NCI-H774 (cell line): Measurements from ENCODE around the gene BATF.

Experiments used
- DNase-seq: peaks from one replicate; lab custom pipeline; 2025; lab: John Stamatoyannopoulos, UW

BATF gene

DNA sequence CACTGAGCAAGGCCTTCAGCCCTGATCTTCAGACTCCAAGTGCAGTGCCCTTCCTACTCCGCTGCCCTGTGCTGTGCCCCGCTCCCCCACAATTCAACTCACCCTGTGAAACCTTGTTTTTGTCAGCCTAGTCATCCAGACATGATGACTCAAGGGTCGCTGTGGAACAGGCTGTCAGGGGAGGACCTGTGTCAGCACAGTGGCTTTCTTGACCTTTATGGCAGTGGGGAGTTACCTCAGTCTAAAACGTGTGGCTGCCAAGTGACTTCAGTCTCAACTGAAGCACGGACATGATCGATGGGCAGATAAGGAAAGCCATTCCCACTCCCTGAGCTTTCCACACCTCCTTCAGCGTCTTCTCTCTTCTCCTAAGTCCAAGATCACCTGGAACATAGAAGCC, 39.8 kb downstream of the BATF start:
- DNase-seq = no peak

- DNase-seq = no peak
Measured at GRCh38 chr14:75562489-75562888, 40.2 kb downstream of the BATF start.

DNA sequence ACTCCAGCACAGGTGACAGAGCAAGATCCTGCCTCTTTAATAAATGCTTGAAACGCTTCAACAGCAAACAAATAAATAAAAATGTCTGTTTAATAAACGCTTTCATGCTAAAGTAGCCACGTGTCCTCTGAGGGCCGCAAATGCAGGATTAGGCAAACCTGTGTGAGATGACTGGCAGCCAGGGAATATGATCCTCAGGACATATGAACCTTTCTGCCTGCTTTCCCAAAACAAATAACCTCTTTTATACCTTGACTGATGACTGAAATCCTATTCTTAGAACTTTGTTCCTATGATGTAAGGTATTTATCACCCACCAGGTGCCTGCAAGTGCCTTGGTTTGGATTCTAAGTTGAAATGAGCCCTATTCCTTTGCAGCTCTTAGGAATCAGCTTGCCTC, 41.7 kb downstream of the BATF start:
- DNase-seq = no peak

GRCh38 chr14:75565056-75565455, 42.8 kb downstream of the BATF start:
- DNase-seq = no peak

- no peak for DNase-seq
Measured at GRCh38 chr14:75566321-75566720, 44.1 kb downstream of the BATF start.

- no peak for DNase-seq
Measured at GRCh38 chr14:75566752-75567151, 44.5 kb downstream of the BATF start.

DNA sequence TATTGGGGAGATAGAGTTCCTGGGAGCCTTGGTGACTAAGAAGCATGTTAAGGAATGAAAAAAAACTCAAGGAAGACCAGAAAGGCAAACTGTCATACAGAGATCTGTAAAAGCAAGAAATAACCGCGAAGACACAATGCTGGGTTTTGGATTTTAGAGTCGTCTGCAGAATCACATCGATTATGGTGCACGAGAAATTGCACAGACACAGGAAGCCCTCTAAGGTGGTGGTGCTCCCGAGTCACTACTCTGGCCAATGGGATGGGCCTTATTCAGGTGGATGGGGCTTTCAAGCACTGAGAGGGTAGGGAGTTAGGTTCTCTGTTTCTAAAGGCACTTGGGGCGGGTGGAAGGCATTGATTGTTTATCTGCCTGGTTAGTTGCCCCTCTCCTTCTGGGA, 45.9 kb downstream of the BATF start:
- no peak for DNase-seq

DNA sequence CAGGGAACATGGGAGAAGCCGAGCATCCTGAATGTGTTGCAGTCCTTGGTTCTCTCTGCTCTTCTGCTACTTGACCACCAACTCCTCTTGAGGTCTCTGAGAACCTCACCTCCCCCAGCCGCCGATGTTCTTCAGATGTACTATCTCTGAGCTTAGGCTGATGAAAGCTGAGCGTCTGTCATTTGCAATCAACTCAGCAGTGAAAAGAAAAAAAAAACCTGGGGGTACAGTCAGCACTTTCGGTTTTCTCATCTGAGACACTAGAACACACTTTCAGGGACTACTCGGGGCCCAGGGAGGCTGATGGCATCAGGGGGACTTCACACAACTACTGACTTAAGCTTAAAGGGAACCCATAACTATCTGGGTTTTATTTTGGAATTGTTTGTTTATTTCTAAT, 46.5 kb downstream of the BATF start:
- no peak for DNase-seq

GRCh38 chr14:75570797-75571196, 48.5 kb downstream of the BATF start:
- DNase-seq = no peak

DNA sequence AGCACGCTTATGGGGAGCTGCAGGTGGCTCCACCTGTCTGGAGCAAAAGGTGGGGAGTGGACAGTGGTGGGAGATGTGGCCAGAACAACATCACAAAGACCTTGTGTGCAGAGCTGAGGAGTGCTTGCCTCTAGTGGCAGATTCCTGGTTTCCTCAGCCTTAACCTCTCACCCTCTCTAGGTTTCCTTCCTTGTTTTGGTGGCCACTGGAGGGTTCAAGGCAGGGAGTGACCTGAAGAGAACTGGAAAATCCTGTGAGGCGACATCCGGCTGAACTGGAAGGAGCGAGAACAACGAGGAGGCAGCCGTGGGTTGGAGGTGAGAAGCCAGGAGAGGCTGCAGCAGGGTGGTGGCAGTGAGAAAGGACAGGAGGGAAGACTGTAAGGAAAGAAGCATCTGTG, 49.8 kb downstream of the BATF start:
- DNase-seq = no peak

- DNase-seq = no peak
Measured at GRCh38 chr14:75577090-75577489, 54.8 kb downstream of the BATF start.

DNA sequence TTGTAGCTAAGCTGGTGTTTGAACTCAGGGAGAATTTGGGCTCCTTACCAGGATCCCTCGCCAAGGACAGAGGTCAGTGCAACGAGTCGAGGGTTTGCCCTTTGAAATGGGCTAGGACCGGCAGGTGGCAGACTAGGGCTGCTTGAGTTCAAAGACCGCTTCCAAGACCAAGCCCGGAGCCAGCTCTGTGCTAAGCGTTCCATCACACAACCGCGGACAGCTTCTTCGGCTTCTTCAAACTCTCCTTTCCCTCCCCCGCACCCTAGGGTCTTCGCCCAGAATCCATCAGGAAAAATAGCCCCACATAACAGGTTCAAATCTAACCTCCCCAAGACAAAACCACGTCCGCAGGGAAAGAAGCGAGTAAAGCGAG, 55.4 kb downstream of the BATF start:
- DNase-seq = peak; percentile 6

DNA sequence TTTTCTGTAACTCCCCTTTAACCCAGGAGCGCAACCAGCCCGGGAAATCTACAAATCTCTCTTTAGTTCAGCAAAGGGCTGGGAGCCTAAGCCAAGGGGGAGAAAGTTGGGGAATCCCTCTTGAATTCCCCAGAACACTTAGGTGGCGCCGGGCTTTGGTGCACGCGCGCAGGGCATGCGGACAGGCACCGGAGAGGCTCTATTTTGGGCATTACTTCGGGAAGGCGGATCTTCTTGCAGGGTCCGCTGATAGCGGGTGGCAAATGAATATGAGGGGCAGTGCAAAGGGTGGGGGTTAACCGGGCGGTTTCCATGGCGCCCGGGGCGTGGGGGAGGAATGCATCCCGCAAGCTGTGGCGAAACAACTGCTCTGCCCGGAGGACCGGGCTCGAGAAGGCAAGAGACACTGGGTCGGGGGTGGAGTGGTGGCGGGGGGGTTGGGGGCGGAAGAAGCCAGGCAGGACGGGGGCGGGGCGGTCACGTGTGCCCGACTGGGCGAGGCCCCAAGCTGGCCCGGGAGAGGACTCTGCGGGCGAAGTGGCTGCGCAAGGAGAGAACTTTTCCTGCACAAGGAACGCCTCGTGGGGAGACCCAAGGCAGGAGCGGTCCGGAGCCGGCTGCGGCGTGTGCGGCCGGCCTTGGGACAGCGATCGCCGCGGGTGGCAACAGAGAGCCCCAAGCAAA, 56.0 kb downstream of the BATF start, which contains the start of gene FLVCR2:
Gene FLVCR2 (plus strand): TSS at position 519 of the 684 bp plus-strand sequence. CDS start 353 bp downstream, outside the sequence.
- DNase-seq = no peak

- no peak for DNase-seq
Measured at GRCh38 chr14:75578786-75579337, 56.6 kb downstream of the BATF start.

DNA sequence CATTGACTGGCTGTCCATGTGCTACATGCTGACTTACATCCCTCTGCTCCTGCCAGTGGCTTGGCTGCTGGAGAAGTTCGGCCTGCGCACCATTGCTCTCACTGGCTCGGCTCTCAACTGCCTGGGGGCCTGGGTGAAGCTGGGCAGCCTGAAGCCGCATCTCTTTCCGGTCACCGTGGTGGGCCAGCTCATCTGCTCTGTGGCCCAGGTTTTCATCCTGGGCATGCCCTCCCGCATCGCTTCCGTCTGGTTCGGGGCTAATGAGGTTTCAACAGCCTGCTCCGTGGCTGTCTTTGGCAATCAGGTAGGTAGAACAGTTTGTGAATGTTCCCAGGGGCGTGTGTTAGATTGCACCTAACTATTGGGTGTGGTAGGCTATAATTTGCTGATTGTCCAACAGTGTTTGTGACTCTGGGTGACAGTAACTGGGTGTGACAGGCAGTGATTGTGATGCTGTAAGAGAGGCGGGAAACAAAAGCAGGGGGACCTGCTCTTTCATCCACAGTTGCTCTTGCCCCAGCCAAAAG, 57.1 kb downstream of the BATF start:
- DNase-seq = no peak

GRCh38 chr14:75579882-75580281, 57.6 kb downstream of the BATF start:
- no peak for DNase-seq

DNA sequence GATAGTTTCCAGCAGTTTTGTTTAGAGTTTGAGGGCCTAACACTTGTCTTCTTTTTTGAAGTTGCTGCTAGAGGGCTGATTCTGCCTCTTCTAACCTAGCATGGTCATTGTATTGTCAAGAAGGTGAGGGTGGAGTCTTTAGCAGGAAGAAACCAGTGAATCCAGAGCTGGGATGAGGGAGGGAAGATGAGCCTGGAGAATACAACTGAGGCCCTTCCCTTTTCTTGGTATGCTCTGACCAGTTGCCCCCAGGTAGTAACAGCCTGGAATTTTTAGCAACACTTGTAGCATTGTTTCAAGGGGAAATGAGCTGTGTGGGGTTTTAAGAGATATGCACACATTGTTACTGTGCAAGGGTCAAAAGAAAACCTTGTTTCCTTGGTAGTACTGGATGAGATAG, 65.1 kb downstream of the BATF start:
- DNase-seq = no peak

DNA sequence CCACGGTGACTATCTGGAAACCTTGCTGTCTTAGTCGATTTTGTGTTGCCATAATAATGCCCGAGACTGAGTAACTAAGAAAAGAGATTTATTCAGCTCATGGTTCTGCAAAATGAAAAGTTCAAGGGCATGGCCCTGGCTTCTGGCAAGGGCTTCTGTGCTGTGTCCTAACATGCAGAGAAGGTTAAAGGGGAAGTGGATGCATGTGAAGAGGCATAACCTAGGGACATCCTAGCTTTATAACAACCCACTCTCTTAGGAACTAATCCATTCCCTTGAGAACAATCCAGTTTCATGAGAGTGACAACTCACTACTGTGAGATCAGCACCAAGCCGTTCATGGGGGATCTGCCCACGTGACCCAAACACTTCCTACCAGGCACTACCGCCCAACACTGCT, 67.7 kb downstream of the BATF start:
- no peak for DNase-seq

GRCh38 chr14:75591331-75591946, 69.2 kb downstream of the BATF start:
- no peak for DNase-seq

- no peak for DNase-seq
Measured at GRCh38 chr14:75591987-75592575, 69.8 kb downstream of the BATF start.

DNA sequence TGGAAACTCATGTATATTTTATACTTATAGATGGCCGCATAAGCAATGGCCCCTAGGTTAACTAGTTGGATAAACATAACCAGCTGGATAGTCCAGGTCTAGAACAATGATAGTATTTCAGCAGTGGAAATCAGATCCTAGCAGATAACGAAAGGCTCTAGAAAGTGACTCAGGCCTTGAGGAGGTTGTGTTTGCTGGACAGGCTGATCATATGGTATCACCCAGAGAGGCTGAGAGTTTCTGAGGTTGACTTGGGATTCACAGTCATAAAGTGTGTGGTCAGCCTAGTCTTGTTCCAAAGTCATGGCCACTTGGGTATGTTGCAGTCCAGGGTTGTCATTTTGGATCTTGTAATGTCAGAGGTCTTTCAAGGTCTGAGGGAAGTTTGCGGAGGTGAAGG, 73.0 kb downstream of the BATF start:
- no peak for DNase-seq
